Measurements from ENCODE around the gene POLDIP3. TPM values are rescaled to one million over a fixed set of nuclear protein-coding genes. Genes with fewer than 3 reads are reported as not detected.

Gene POLDIP3
- total RNA-seq, 2 donors from 2014 or later: 84.0 to 108 TPM

DNA sequence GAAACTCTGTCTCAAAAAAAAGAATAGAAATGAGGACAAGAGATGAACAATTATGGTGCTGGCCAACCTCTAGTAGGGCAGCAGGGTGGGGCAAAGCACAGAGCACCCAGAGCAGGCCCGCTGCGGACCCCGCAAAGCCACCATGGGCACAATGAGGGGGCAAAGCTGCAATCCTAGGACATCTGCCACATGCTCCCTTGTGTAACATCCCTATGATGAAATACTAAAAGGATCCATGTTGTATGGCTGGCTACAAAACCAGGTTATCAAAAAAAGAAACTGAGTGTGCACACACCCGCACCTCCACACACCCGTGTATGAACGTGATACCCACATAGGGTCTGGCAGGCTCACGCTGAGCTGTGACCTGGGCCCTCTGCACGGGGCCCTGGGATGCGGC is 18.3 kb upstream of the POLDIP3 start:
- Mint-ChIP-seq H3K9me3 (no peaks in the 10 kb centered on the region), H3K27ac (no peak overlapping the region), H3K36me3 (ENCODE audit: insufficient read depth in 2 of 2) (peaks cover 1 to 7% of the 10 kb centered on the region in 2 donors), H3K4me3 (no peak overlapping the region), H3K4me1 (ENCODE audit: low read depth) (peaks cover 7% of the 10 kb centered on the region), H3K27me3 (ENCODE audit: low read depth) (no peaks in the 10 kb centered on the region)
- ATAC-seq (replicated peaks in 1 of 2) (no peak), DNase-seq (no peak)

DNA sequence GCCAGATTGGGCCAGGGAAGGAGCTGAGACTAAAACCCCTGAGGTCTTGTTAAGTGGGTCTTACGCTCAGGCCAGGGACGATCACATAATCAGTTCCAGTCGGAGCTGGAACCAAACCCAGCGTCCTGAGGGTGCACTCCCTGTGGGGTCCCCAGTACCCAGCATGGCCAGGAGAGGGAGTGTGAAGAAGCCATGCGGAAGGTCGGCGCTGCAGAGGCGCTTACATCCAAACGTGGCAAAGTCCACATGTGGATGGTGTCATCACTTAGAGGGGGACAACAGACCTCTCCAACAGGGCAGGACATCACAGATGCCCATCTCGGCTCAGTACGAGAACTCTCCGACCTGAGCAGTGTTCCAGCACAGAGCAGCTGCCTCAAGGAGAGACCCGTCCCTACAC is 17.4 kb upstream of the POLDIP3 start:
- ATAC-seq (replicated peaks in 1 of 2): no peak
- peaks cover 1 to 7% of the 10 kb centered on the region in 2 donors for H3K36me3 Mint-ChIP-seq (ENCODE audit: insufficient read depth in 2 of 2)
- no peak overlapping the region for H3K4me3 Mint-ChIP-seq

DNA sequence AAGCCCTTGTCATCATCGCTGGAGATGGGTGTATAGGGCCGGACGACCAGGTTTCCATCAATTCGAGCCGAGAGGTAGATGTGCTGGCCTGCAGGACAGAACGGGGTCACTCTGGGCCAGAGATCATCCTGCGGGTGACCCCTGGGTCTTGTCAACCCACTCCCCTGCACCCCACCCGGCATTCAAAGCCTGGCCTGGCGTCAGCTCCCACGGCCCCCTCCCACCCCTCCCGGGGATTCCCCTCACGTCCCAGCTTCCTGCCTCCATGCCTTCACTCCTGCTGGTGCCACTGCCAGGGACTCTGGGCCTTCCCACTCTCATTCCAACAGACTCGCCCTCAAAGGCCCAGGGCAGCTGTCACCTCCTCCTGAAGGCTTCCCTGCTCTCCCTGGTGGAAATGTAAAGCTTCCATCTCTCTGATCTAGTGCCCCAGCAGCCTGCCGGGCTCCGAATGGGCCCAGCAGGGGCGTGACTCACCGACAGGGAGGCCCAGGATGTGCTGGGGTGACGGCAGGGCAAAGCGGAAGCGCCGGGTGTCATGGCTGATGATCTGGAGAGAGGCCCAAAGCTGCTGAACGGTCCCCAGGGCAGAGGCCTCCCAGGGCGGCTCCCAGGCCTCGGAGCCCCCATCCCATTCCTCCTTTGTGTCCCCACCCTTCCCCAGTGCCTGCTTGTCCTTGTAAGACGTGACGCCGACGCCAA is 16.4 kb upstream of the POLDIP3 start:
- Mint-ChIP-seq H3K27ac (no peak overlapping the region), H3K36me3 (ENCODE audit: insufficient read depth in 2 of 2) (peaks cover 1 to 7% of the 10 kb centered on the region in 2 donors), H3K4me3 (no peak overlapping the region), H3K4me1 (ENCODE audit: low read depth) (peaks cover 7% of the 10 kb centered on the region), H3K27me3 (ENCODE audit: low read depth) (no peaks in the 10 kb centered on the region), H3K9me3 (no peaks in the 10 kb centered on the region)
- no peak for ATAC-seq (replicated peaks in 1 of 2)
- no peak for DNase-seq

More for the DNA sequence above, 17.4 kb upstream of the POLDIP3 start:
- Mint-ChIP-seq H3K4me1 (ENCODE audit: low read depth) (peaks cover 7% of the 10 kb centered on the region), H3K9me3 (no peaks in the 10 kb centered on the region), H3K27ac (no peak overlapping the region), H3K27me3 (ENCODE audit: low read depth) (no peaks in the 10 kb centered on the region)
- DNase-seq: no peak

GRCh38 chr22:42630211-42630610 is 15.5 kb upstream of the POLDIP3 start:
- Mint-ChIP-seq H3K36me3 (ENCODE audit: insufficient read depth in 2 of 2) (peaks cover 1 to 4% of the 10 kb centered on the region in 2 donors), H3K9me3 (no peaks in the 10 kb centered on the region), H3K4me3 (no peak overlapping the region), H3K27ac (no peak overlapping the region), H3K4me1 (ENCODE audit: low read depth) (no peaks in the 10 kb centered on the region), H3K27me3 (ENCODE audit: low read depth) (no peaks in the 10 kb centered on the region)
- ATAC-seq (replicated peaks in 1 of 2) (no peak), DNase-seq (no peak)

GRCh38 chr22:42627981-42628380 is 13.3 kb upstream of the POLDIP3 start:
- DNase-seq (no peak), ATAC-seq (replicated peaks in 1 of 2) (no peak)
- H3K27me3 Mint-ChIP-seq (ENCODE audit: low read depth): no peaks in the 10 kb centered on the region
- H3K4me1 Mint-ChIP-seq (ENCODE audit: low read depth): no peaks in the 10 kb centered on the region
- no peak overlapping the region for H3K27ac Mint-ChIP-seq
- peaks cover 0 to 4% of the 10 kb centered on the region in 2 donors for H3K36me3 Mint-ChIP-seq (ENCODE audit: insufficient read depth in 2 of 2)
- H3K9me3 Mint-ChIP-seq: no peaks in the 10 kb centered on the region
- no peak overlapping the region for H3K4me3 Mint-ChIP-seq

- no peak overlapping the region for H3K27ac Mint-ChIP-seq
Observed at GRCh38 chr22:42626951-42627625, 12.4 kb upstream of the POLDIP3 start.

DNA sequence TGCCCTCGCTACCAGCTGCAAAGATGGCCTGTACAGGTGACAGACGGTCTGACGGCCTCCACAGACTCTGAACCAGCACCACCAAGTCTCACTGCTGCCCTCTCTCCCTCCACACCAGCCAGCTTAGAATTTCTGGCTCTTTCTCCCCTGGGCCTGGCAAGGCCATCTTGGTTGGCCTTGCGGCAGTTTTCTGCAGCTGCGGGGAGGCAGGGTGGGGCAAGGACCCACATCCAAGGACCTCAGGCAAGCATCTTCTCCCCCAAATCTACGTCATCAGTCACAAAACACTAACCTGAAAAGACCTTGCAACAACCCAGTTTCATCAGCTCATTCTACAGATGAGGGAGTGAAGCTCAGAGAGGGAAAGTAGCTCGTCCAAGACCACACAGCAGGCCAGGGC is 11.7 kb upstream of the POLDIP3 start:
- Mint-ChIP-seq H3K4me3 (no peak overlapping the region), H3K4me1 (ENCODE audit: low read depth) (no peaks in the 10 kb centered on the region), H3K27ac (no peak overlapping the region), H3K36me3 (ENCODE audit: insufficient read depth in 2 of 2) (no peaks in the 10 kb centered on the region), H3K9me3 (no peaks in the 10 kb centered on the region), H3K27me3 (ENCODE audit: low read depth) (no peaks in the 10 kb centered on the region)
- ATAC-seq (replicated peaks in 1 of 2) (no peak), DNase-seq (no peak)

More at GRCh38 chr22:42626951-42627625, 12.4 kb upstream of the POLDIP3 start:
- no peaks in the 10 kb centered on the region for H3K9me3 Mint-ChIP-seq
- ATAC-seq (replicated peaks in 1 of 2) (no peak), DNase-seq (no peak)
- no peaks in the 10 kb centered on the region for H3K27me3 Mint-ChIP-seq (ENCODE audit: low read depth)
- H3K36me3 Mint-ChIP-seq (ENCODE audit: insufficient read depth in 2 of 2): no peaks in the 10 kb centered on the region
- no peaks in the 10 kb centered on the region for H3K4me1 Mint-ChIP-seq (ENCODE audit: low read depth)
- H3K4me3 Mint-ChIP-seq: no peak overlapping the region

GRCh38 chr22:42625416-42625815 is 10.7 kb upstream of the POLDIP3 start:
- no peak overlapping the region for H3K4me3 Mint-ChIP-seq
- H3K27ac Mint-ChIP-seq: no peak overlapping the region
- H3K27me3 Mint-ChIP-seq (ENCODE audit: low read depth): no peaks in the 10 kb centered on the region
- ATAC-seq (replicated peaks in 1 of 2) (no peak), DNase-seq (no peak)
- H3K36me3 Mint-ChIP-seq (ENCODE audit: insufficient read depth in 2 of 2): no peaks in the 10 kb centered on the region
- no peaks in the 10 kb centered on the region for H3K9me3 Mint-ChIP-seq
- H3K4me1 Mint-ChIP-seq (ENCODE audit: low read depth): no peaks in the 10 kb centered on the region

- Mint-ChIP-seq H3K9me3 (no peaks in the 10 kb centered on the region), H3K4me3 (no peak overlapping the region), H3K27me3 (ENCODE audit: low read depth) (no peaks in the 10 kb centered on the region), H3K27ac (no peak overlapping the region), H3K4me1 (ENCODE audit: low read depth) (no peaks in the 10 kb centered on the region), H3K36me3 (ENCODE audit: insufficient read depth in 2 of 2) (no peaks in the 10 kb centered on the region)
- ATAC-seq (replicated peaks in 1 of 2) (no peak), DNase-seq (no peak)
Observed at GRCh38 chr22:42624551-42625106, 9.9 kb upstream of the POLDIP3 start.

DNA sequence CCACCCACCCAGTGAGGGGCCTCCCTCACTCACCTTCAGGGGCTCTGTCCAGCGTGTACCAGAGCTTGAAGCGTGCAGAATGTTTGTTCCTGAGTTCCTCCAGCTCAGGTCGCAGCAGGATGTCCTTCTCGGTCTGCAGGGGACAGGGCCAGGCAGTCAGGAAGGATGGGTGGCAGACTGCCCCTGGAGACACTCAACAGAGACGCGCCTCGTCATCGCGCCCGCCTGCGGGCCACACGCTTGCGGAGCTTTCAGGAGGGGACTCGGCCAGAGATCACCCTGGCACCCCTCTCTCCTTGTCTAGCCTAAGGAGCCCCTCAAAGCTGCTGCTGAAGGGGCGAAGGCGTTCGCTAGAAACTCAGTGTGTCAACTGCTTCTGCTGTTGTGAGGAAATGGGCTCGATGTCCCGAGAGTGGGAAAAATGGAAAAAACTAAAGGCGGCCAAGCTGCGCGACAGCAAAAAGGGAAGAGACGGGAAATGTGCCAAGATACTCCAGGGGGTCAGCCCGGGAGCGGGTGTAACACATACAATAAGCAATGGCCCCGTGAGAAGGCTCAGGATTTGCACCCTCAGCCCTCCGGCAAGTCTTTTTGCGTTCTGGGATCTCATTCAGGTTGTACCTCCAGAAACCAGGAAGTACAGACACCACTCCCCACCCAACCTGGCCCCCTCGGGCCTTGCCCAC is 9.2 kb upstream of the POLDIP3 start:
- no peak for DNase-seq

GRCh38 chr22:42623301-42623751 is 8.6 kb upstream of the POLDIP3 start:
- no peaks in the 10 kb centered on the region for H3K27me3 Mint-ChIP-seq (ENCODE audit: low read depth)
- H3K36me3 Mint-ChIP-seq (ENCODE audit: insufficient read depth in 2 of 2): no peaks in the 10 kb centered on the region

More for the DNA sequence above, 9.2 kb upstream of the POLDIP3 start:
- H3K4me3 Mint-ChIP-seq: no peak overlapping the region
- no peaks in the 10 kb centered on the region for H3K4me1 Mint-ChIP-seq (ENCODE audit: low read depth)
- H3K36me3 Mint-ChIP-seq (ENCODE audit: insufficient read depth in 2 of 2): no peaks in the 10 kb centered on the region
- H3K27ac Mint-ChIP-seq: no peak overlapping the region
- no peaks in the 10 kb centered on the region for H3K27me3 Mint-ChIP-seq (ENCODE audit: low read depth)
- no peaks in the 10 kb centered on the region for H3K9me3 Mint-ChIP-seq
- no peak for ATAC-seq (replicated peaks in 1 of 2)

DNA sequence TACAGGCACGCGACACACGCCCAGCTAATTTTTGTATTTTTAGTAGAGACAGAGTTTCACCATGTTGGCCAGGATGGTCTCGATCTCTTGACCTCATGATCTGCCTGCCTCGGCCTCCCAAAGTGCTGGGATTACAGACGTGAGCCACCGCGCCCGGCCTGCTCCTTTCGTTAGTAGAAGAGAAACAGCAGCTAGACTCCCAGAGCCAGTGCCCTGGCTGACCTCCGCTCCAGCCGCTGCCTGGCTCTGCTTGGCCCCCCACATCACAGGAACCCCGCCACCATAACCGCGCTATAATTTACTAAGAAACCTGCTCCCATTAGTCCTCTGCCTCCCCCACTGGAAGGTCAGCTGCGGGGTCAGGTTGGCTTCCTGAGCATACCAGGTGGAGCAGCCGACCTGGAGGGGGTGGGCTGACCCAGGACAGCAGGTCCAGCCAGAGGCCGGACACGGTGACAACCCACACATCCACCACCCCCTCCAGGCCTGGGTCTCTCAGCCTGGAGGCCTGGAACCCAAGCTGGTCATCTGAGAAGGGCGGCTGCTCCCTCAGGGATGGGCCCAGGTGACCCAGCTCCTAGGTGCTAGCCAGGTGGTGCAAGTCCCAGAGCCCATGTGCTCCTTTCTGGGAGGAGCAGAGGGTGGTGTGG is 7.5 kb upstream of the POLDIP3 start:
- DNase-seq (no peak), ATAC-seq (replicated peaks in 1 of 2) (no peak)
- Mint-ChIP-seq H3K9me3 (no peaks in the 10 kb centered on the region), H3K4me1 (ENCODE audit: low read depth) (peaks cover 5% of the 10 kb centered on the region), H3K36me3 (ENCODE audit: insufficient read depth in 2 of 2) (no peaks in the 10 kb centered on the region), H3K4me3 (no peak overlapping the region), H3K27ac (no peak overlapping the region), H3K27me3 (ENCODE audit: low read depth) (no peaks in the 10 kb centered on the region)

More at GRCh38 chr22:42623301-42623751, 8.6 kb upstream of the POLDIP3 start:
- no peak for ATAC-seq (replicated peaks in 1 of 2)
- Mint-ChIP-seq H3K27ac (no peak overlapping the region), H3K4me3 (no peak overlapping the region), H3K9me3 (no peaks in the 10 kb centered on the region), H3K4me1 (ENCODE audit: low read depth) (no peaks in the 10 kb centered on the region)
- DNase-seq: no peak
